ENCODE results near the gene INTS12.

Gene INTS12

GRCh38 chr4:105662935-105663675, 45.4 kb downstream of the INTS12 start:
- DNase-seq (ENCODE audit: low read depth): no peak
- TF ChIP-seq CTCF (conservative IDR thresholded peaks at IDR 0.05; ENCODE audit: control insufficient read depth, insufficient read depth, low read depth, low read length): no peak
- H3K4me3 ChIP-seq (ENCODE audit: control insufficient read depth, low read depth, low read length): no peak overlapping the region

- TF ChIP-seq CTCF (conservative IDR thresholded peaks at IDR 0.05; ENCODE audit: control insufficient read depth, insufficient read depth, low read depth, low read length): no peak
- DNase-seq (ENCODE audit: low read depth): no peak
- no peak overlapping the region for H3K4me3 ChIP-seq (ENCODE audit: control insufficient read depth, low read depth, low read length)
These were observed 47.5 kb downstream of the INTS12 start for GRCh38 chr4:105661028-105661427.

- no peak for DNase-seq (ENCODE audit: low read depth)
- no peak overlapping the region for H3K4me3 ChIP-seq (ENCODE audit: control insufficient read depth, low read depth, low read length)
- no peak for TF ChIP-seq CTCF (conservative IDR thresholded peaks at IDR 0.05; ENCODE audit: control insufficient read depth, insufficient read depth, low read depth, low read length)
These were observed 49.3 kb downstream of the INTS12 start for GRCh38 chr4:105659190-105659589.

GRCh38 chr4:105657117-105657765, 51.2 kb downstream of the INTS12 start:
- no peak for TF ChIP-seq CTCF (conservative IDR thresholded peaks at IDR 0.05; ENCODE audit: control insufficient read depth, insufficient read depth, low read depth, low read length)
- DNase-seq (ENCODE audit: low read depth): no peak
- H3K4me3 ChIP-seq (ENCODE audit: control insufficient read depth, low read depth, low read length): no peak overlapping the region

GRCh38 chr4:105652286-105652888, 56.1 kb downstream of the INTS12 start:
- no peak overlapping the region for H3K4me3 ChIP-seq (ENCODE audit: control insufficient read depth, low read depth, low read length)
- DNase-seq (ENCODE audit: low read depth): no peak
- no peak for TF ChIP-seq CTCF (conservative IDR thresholded peaks at IDR 0.05; ENCODE audit: control insufficient read depth, insufficient read depth, low read depth, low read length)

GRCh38 chr4:105651884-105652283, 56.6 kb downstream of the INTS12 start:
- H3K4me3 ChIP-seq (ENCODE audit: control insufficient read depth, low read depth, low read length): no peak overlapping the region
- DNase-seq (ENCODE audit: low read depth): no peak
- no peak for TF ChIP-seq CTCF (conservative IDR thresholded peaks at IDR 0.05; ENCODE audit: control insufficient read depth, insufficient read depth, low read depth, low read length)

Measured in fibroblast of mammary gland (primary cell).